DND-41 (cell line): ENCODE data around the gene STK25.

Experiments
- EZH2 ChIP-seq: IDR thresholded peaks from 3 replicates; pipeline ENCODE4 v1.6.1; 2012; ENCODE audit warnings: borderline replicate concordance, low read depth, mild to moderate bottlenecking, moderate library complexity, low read length, inconsistent platforms; ENCODE audit not compliant: severe bottlenecking
- TF ChIP-seq, protein P1 (sequence below): IDR thresholded peaks from 2 replicates; pipeline ENCODE4 v1.5.1; 2012; ENCODE audit warnings: borderline replicate concordance, low read length, moderate library complexity, mild to moderate bottlenecking; ENCODE audit not compliant: poor library complexity, severe bottlenecking; ENCODE audit errors: extremely low read depth

GRCh38 chr2:241461693-241462677, 46.4 kb downstream of the STK25 start:
- TF ChIP-seq, protein P1, sequence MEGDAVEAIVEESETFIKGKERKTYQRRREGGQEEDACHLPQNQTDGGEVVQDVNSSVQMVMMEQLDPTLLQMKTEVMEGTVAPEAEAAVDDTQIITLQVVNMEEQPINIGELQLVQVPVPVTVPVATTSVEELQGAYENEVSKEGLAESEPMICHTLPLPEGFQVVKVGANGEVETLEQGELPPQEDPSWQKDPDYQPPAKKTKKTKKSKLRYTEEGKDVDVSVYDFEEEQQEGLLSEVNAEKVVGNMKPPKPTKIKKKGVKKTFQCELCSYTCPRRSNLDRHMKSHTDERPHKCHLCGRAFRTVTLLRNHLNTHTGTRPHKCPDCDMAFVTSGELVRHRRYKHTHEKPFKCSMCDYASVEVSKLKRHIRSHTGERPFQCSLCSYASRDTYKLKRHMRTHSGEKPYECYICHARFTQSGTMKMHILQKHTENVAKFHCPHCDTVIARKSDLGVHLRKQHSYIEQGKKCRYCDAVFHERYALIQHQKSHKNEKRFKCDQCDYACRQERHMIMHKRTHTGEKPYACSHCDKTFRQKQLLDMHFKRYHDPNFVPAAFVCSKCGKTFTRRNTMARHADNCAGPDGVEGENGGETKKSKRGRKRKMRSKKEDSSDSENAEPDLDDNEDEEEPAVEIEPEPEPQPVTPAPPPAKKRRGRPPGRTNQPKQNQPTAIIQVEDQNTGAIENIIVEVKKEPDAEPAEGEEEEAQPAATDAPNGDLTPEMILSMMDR: no peak
- TF ChIP-seq EZH2: no peak
